ENCODE measurements around the gene GPR156. TPM values are rescaled to one million over a fixed set of nuclear protein-coding genes. Genes with fewer than 3 reads are reported as not detected.

The GPR156 gene
- total and polyA plus RNA-seq, 2 of the 4 experiments (the other 2 are of a cell fraction): 0.09 to 0.18 TPM

GRCh38 chr3:120144267-120144666 lies 140.8 kb downstream of the GPR156 start:
- Histone ChIP-seq H3K9me1 (ENCODE audit: insufficient read depth, low read length) (peaks cover 7% of the 10 kb centered on the region), H2BK5ac (ENCODE audit: low read depth, low read length, poor library complexity, severe bottlenecking) (peak overlapping the region; percentile 1), H3K79me1 (ENCODE audit: low read depth in 1 of 2, low read length in 2 of 2) (no peaks in the 10 kb centered on the region), H3K23ac (ENCODE audit: low read depth, low read length) (0 out of 2 replicates have a peak overlapping the region, but pooled peaks have one; percentile 11), H3K4me3 (ENCODE audit: insufficient read depth, low read depth, low read length) (no peak overlapping the region), H3K9ac (ENCODE audit: low read depth, low read length) (no peak overlapping the region), H4K8ac (ENCODE audit: low read depth in 2 of 2, low read length in 2 of 2) (peak overlapping the region in 1 of 2 experiments; percentile 62; a peak in 3 of 4 replicates), H3K4me2 (ENCODE audit: low read depth, low read length) (no peak overlapping the region), H3K36me3 (ENCODE audit: control insufficient read depth, insufficient read depth, low read length) (no peaks in the 10 kb centered on the region), H3K27ac (ENCODE audit: insufficient read depth, low read length) (no peak overlapping the region), H2AK9ac (replicated peaks; ENCODE audit: low read depth, low read length, poor library complexity) (peak overlapping the region; percentile 42), H2AK5ac (ENCODE audit: low read depth, low read length) (peak overlapping the region; percentile 57; the same call in 1 of the 2 replicates), H3K56ac (ENCODE audit: extremely low read depth, insufficient read depth, low read length) (no peak overlapping the region), H2AFZ (replicated peaks; ENCODE audit: low read length, poor library complexity) (peak overlapping the region; percentile 69), H4K20me1 (ENCODE audit: insufficient read depth, low read length) (no peaks in the 10 kb centered on the region), H4K91ac (ENCODE audit: insufficient read depth, low read depth, low read length) (peak overlapping the region; percentile 26), H2BK120ac (ENCODE audit: low read depth, low read length) (peak overlapping the region; percentile 79), H2BK20ac (ENCODE audit: low read depth, low read length) (peak overlapping the region; percentile 85), H3K14ac (replicated peaks; ENCODE audit: low read depth, low read length) (peak overlapping the region; percentile 5), H3K18ac (ENCODE audit: low read depth, low read length) (no peak overlapping the region), H2BK15ac (ENCODE audit: low read depth, low read length) (peak overlapping the region; percentile 87; the same call in 1 of the 3 replicates), H4K5ac (ENCODE audit: low read depth, low read length) (no peak overlapping the region), H3K27me3 (ENCODE audit: control insufficient read depth, insufficient read depth, low read length) (no peaks in the 10 kb centered on the region), H3K4me1 (ENCODE audit: control insufficient read depth, insufficient read depth, low read length) (peaks cover 12% of the 10 kb centered on the region), H3K9me3 (ENCODE audit: control insufficient read depth, insufficient read depth, low read length) (no peaks in the 10 kb centered on the region), H3K4ac (ENCODE audit: low read depth, low read length) (peak overlapping the region; percentile 73)
- intact Hi-C loops (cut with micrococcal nuclease): no loop called here
- POLR2A ChIA-PET (ENCODE audit: unreplicated experiment): interaction anchor here (1.1 kb wide), 1 partner anchor 39 kb away, joined by 3 read pairs; no protein-coding TSS in a partner anchor
- dilution Hi-C loops (cut with HindIII; ENCODE audit: low sequenced_read_pairs, unreplicated experiment): no loop called here
- no TSS peak for BruUV-seq (replicated peaks)
- CTCF ChIA-PET: interaction anchor here (0.7 kb wide), 1 partner anchor 16 kb away, joined by 3 read pairs; no protein-coding TSS in a partner anchor
- in situ Hi-C loops (cut with MboI; ENCODE audit: low sequenced_read_pairs): no loop called here
- DNase-seq (peak; percentile 43), ATAC-seq (ENCODE audit: low read depth) (peak; percentile 79)
- WGBS, 2 experiments (ENCODE audit: extremely low coverage in 2 of 2, insufficient read length in 1 of 2): no CpG with 5 or more reads among the region's 4 CpGs
- no peak for TF ChIP-seq RCOR1 (IDR thresholded peaks at IDR 0.05; ENCODE audit: insufficient replicate concordance, low read length)
- TF ChIP-seq, protein P1, sequence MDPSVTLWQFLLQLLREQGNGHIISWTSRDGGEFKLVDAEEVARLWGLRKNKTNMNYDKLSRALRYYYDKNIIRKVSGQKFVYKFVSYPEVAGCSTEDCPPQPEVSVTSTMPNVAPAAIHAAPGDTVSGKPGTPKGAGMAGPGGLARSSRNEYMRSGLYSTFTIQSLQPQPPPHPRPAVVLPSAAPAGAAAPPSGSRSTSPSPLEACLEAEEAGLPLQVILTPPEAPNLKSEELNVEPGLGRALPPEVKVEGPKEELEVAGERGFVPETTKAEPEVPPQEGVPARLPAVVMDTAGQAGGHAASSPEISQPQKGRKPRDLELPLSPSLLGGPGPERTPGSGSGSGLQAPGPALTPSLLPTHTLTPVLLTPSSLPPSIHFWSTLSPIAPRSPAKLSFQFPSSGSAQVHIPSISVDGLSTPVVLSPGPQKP (IDR thresholded peaks at IDR 0.05; ENCODE audit: borderline replicate concordance, low read depth, low read length): no peak
